ENCODE measurements around the gene CUL1. TPM values are rescaled to one million over a fixed set of nuclear protein-coding genes. Genes with fewer than 3 reads are reported as not detected.
A peak's percentile ranks its signal among the peaks of the same experiment; 100 is the strongest.

The CUL1 gene
- total and polyA plus RNA-seq, 2 experiments from 2014 or later = 35.6 to 71.3 TPM

DNA sequence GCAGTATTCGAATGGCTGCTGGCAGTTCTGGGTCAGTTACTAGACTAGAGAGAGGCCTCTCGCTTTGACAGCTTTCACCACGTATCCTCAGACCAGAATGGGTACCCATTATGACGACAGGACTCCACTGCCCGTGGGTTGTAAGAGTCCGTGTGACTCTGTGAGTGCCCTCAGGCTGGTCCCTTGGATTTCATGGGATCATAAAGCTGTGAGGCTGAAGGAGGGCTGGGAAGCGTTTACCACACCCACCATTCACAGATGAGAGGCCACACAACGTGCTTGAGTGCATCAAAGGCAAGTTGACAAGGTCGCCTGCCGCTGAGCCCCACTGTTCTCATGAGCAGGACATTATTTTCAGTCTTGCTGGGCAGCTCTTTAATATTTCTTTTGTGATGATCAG is 98.1 kb downstream of the CUL1 start (continued):
- TF ChIP-seq, protein P1, sequence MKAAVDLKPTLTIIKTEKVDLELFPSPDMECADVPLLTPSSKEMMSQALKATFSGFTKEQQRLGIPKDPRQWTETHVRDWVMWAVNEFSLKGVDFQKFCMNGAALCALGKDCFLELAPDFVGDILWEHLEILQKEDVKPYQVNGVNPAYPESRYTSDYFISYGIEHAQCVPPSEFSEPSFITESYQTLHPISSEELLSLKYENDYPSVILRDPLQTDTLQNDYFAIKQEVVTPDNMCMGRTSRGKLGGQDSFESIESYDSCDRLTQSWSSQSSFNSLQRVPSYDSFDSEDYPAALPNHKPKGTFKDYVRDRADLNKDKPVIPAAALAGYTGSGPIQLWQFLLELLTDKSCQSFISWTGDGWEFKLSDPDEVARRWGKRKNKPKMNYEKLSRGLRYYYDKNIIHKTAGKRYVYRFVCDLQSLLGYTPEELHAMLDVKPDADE (IDR thresholded peaks at IDR 0.05) = no peak
- no peak for TF ChIP-seq STAT1 (IDR thresholded peaks at IDR 0.05; ENCODE audit: unreplicated experiment)

DNA sequence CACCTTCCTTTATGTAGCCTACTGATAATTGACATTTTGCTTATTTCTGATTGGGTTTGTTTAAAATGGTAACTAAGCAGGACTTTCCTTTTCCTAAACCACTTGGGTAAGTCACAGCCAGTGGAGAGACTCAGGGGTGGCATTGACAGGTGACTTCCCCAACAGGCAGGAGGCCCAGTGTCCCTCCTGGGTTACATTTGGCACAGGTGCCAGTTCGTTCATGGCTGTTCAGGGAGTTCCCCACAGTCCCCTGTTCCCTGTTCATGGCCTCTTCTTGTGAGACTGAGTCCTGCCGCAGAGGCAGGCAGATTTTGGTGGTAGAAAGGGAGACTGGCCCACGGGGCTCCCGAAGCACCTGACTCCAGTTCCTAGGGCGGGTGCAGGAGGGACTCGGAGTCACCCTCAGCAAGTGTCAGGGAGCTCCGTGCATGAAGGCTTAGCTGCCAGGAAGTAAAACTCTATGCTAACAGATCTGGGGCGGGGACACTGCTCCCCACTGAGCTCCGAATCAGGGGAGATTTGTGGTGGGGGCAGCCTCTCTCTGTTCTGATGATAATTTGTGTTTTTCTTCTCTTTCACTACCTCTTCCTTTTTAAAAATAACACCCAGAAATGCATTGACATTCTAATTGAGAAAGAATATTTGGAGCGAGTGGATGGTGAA is 101.3 kb downstream of the CUL1 start:
- Histone ChIP-seq H3K27ac (ENCODE audit: low read depth) (peak overlapping the region; percentile 32), H4K20me1 (replicated peaks; ENCODE audit: insufficient read depth) (no peaks in the 10 kb centered on the region; the same call in 1 of the 2 replicates), H3K27me3 (ENCODE audit: insufficient read depth) (no peaks in the 10 kb centered on the region), H3K4me2 (peak overlapping the region; percentile 19), H3F3A (replicated peaks; ENCODE audit: low read depth) (peaks cover 10% of the 10 kb centered on the region; the same call in 1 of the 2 replicates), H3K9me2 (ENCODE audit: insufficient read depth) (no peaks in the 10 kb centered on the region), H3K4me1 (ENCODE audit: insufficient read depth) (peaks cover 33% of the 10 kb centered on the region; the same call in 1 of the 2 replicates), H3K36me3 (ENCODE audit: insufficient read depth) (peaks cover 19% of the 10 kb centered on the region), H3K79me2 (replicated peaks; ENCODE audit: insufficient read depth) (no peaks in the 10 kb centered on the region; the same call in 1 of the 2 replicates), H3K4me3 (0 out of 2 replicates have a peak overlapping the region, but pooled peaks have one; percentile 5), H2AFZ (no peak overlapping the region)
- peaks cover 28% of the 10 kb centered on the region for H3K4me1 Mint-ChIP-seq
- peaks cover 10% of the 10 kb centered on the region; the same call in 2 of the 3 replicates for H3K9me3 Mint-ChIP-seq
- H3K4me3 Mint-ChIP-seq = peak overlapping the region; percentile 35; the same call in 2 of the 3 replicates
- peaks cover 19% of the 10 kb centered on the region for H3K27me3 Mint-ChIP-seq (ENCODE audit: insufficient read depth, low read depth, poor library complexity)
- peak; percentile 76 for ATAC-seq
- peaks cover 71% of the 10 kb centered on the region for H3K36me3 Mint-ChIP-seq (ENCODE audit: low read depth)
- H3K27ac Mint-ChIP-seq = peak overlapping the region; percentile 49
- peak; percentile 65 for DNase-seq (ENCODE audit: low spot score)
- no peak for TF ChIP-seq JUNB (IDR thresholded peaks at IDR 0.05; ENCODE audit: unreplicated experiment)
- TF ChIP-seq, protein P2, sequence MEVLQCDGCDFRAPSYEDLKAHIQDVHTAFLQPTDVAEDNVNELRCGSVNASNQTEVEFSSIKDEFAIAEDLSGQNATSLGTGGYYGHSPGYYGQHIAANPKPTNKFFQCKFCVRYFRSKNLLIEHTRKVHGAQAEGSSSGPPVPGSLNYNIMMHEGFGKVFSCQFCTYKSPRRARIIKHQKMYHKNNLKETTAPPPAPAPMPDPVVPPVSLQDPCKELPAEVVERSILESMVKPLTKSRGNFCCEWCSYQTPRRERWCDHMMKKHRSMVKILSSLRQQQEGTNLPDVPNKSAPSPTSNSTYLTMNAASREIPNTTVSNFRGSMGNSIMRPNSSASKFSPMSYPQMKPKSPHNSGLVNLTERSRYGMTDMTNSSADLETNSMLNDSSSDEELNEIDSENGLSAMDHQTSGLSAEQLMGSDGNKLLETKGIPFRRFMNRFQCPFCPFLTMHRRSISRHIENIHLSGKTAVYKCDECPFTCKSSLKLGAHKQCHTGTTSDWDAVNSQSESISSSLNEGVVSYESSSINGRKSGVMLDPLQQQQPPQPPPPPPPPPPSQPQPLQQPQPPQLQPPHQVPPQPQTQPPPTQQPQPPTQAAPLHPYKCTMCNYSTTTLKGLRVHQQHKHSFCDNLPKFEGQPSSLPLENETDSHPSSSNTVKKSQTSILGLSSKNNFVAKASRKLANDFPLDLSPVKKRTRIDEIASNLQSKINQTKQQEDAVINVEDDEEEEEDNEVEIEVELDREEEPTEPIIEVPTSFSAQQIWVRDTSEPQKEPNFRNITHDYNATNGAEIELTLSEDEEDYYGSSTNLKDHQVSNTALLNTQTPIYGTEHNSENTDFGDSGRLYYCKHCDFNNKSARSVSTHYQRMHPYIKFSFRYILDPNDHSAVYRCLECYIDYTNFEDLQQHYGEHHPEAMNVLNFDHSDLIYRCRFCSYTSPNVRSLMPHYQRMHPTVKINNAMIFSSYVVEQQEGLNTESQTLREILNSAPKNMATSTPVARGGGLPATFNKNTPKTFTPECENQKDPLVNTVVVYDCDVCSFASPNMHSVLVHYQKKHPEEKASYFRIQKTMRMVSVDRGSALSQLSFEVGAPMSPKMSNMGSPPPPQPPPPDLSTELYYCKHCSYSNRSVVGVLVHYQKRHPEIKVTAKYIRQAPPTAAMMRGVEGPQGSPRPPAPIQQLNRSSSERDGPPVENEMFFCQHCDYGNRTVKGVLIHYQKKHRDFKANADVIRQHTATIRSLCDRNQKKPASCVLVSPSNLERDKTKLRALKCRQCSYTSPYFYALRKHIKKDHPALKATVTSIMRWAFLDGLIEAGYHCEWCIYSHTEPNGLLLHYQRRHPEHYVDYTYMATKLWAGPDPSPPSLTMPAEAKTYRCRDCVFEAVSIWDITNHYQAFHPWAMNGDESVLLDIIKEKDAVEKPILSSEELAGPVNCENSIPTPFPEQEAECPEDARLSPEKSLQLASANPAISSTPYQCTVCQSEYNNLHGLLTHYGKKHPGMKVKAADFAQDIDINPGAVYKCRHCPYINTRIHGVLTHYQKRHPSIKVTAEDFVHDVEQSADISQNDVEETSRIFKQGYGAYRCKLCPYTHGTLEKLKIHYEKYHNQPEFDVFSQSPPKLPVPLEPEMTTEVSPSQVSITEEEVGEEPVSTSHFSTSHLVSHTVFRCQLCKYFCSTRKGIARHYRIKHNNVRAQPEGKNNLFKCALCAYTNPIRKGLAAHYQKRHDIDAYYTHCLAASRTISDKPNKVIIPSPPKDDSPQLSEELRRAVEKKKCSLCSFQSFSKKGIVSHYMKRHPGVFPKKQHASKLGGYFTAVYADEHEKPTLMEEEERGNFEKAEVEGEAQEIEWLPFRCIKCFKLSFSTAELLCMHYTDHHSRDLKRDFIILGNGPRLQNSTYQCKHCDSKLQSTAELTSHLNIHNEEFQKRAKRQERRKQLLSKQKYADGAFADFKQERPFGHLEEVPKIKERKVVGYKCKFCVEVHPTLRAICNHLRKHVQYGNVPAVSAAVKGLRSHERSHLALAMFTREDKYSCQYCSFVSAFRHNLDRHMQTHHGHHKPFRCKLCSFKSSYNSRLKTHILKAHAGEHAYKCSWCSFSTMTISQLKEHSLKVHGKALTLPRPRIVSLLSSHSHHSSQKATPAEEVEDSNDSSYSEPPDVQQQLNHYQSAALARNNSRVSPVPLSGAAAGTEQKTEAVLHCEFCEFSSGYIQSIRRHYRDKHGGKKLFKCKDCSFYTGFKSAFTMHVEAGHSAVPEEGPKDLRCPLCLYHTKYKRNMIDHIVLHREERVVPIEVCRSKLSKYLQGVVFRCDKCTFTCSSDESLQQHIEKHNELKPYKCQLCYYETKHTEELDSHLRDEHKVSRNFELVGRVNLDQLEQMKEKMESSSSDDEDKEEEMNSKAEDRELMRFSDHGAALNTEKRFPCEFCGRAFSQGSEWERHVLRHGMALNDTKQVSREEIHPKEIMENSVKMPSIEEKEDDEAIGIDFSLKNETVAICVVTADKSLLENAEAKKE (CRISPR knock-in tag; IDR thresholded peaks at IDR 0.05) = no peak
- no peak for TF ChIP-seq POLR2AphosphoS5 (IDR thresholded peaks at IDR 0.05; ENCODE audit: low read depth)
- TF ChIP-seq NANOG (IDR thresholded peaks at IDR 0.05; ENCODE audit: borderline replicate concordance) = no peak
- TF ChIP-seq ZNF114 (CRISPR knock-in tag; IDR thresholded peaks at IDR 0.05) = no peak
- no peak for TF ChIP-seq EZH2phosphoT487 (IDR thresholded peaks at IDR 0.05; ENCODE audit: unreplicated experiment)
- no peak for TF ChIP-seq ZNF331 (CRISPR knock-in tag; IDR thresholded peaks at IDR 0.05; ENCODE audit: low read depth)
- no peak for TF ChIP-seq EZH2 (IDR thresholded peaks at IDR 0.05; ENCODE audit: low read depth, unreplicated experiment)
- TF ChIP-seq, protein P3, sequence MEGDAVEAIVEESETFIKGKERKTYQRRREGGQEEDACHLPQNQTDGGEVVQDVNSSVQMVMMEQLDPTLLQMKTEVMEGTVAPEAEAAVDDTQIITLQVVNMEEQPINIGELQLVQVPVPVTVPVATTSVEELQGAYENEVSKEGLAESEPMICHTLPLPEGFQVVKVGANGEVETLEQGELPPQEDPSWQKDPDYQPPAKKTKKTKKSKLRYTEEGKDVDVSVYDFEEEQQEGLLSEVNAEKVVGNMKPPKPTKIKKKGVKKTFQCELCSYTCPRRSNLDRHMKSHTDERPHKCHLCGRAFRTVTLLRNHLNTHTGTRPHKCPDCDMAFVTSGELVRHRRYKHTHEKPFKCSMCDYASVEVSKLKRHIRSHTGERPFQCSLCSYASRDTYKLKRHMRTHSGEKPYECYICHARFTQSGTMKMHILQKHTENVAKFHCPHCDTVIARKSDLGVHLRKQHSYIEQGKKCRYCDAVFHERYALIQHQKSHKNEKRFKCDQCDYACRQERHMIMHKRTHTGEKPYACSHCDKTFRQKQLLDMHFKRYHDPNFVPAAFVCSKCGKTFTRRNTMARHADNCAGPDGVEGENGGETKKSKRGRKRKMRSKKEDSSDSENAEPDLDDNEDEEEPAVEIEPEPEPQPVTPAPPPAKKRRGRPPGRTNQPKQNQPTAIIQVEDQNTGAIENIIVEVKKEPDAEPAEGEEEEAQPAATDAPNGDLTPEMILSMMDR (conservative IDR thresholded peaks at IDR 0.05; ENCODE audit: low read depth in 2 of 2) = no peak
- TF ChIP-seq, protein P4, sequence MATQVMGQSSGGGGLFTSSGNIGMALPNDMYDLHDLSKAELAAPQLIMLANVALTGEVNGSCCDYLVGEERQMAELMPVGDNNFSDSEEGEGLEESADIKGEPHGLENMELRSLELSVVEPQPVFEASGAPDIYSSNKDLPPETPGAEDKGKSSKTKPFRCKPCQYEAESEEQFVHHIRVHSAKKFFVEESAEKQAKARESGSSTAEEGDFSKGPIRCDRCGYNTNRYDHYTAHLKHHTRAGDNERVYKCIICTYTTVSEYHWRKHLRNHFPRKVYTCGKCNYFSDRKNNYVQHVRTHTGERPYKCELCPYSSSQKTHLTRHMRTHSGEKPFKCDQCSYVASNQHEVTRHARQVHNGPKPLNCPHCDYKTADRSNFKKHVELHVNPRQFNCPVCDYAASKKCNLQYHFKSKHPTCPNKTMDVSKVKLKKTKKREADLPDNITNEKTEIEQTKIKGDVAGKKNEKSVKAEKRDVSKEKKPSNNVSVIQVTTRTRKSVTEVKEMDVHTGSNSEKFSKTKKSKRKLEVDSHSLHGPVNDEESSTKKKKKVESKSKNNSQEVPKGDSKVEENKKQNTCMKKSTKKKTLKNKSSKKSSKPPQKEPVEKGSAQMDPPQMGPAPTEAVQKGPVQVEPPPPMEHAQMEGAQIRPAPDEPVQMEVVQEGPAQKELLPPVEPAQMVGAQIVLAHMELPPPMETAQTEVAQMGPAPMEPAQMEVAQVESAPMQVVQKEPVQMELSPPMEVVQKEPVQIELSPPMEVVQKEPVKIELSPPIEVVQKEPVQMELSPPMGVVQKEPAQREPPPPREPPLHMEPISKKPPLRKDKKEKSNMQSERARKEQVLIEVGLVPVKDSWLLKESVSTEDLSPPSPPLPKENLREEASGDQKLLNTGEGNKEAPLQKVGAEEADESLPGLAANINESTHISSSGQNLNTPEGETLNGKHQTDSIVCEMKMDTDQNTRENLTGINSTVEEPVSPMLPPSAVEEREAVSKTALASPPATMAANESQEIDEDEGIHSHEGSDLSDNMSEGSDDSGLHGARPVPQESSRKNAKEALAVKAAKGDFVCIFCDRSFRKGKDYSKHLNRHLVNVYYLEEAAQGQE (IDR thresholded peaks at IDR 0.05; ENCODE audit: unreplicated experiment) = no peak
- no peak for TF ChIP-seq STAT1 (IDR thresholded peaks at IDR 0.05; ENCODE audit: unreplicated experiment)
